NCI-H2171 (cell line): Measurements from ENCODE around the gene RNF167.

Experiments
- DNase-seq: peaks from one replicate; lab custom pipeline; 2025; lab: John Stamatoyannopoulos, UW

The RNF167 gene

DNA sequence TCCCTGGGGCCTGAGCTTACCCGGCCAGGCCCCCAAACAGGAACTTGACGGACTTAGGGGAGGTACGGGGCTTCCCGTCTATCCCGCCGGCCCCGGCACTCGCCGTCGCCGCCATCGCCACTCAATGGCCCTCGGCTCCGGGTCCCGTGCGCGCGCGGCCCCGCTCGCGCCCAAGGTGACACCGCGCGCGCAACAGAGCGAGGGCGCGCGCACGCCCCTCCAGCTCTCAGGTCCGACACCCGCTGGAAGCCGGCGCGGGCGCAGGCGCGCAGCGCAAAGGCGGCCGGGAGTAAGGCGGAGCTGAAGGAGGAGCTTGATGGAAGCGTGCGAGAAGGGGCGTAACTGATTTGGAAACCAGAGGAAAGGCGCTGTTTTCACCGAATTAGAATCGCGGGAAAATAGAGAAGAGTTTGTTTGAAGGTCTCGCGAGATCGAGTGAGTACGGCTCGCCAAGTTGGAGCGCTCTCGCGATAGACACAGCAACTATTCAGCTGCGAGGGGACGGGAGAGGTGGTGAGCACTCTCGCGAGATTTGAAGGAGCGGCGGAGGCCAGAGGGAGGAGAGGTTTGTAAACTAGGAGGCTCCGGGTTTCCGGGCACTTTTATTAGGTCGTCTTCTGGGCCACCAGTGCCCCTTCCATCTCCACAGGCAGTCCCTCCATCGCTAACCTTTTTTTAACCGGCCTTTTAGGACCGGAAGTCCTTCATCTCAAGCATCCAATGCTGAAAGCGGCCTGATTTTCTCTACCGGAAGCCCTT is at the start of gene RNF167, which contains the start of gene SLC25A11:
RNF167 (plus strand) TSS at position 473 of the 759 bp plus-strand sequence. CDS start 642 bp downstream, outside the sequence.
SLC25A11 (minus strand) TSS at position 251 of the 759 bp plus-strand sequence; CDS start at position 115, 136 bp downstream.
- DNase-seq, result peak; percentile 99

DNA sequence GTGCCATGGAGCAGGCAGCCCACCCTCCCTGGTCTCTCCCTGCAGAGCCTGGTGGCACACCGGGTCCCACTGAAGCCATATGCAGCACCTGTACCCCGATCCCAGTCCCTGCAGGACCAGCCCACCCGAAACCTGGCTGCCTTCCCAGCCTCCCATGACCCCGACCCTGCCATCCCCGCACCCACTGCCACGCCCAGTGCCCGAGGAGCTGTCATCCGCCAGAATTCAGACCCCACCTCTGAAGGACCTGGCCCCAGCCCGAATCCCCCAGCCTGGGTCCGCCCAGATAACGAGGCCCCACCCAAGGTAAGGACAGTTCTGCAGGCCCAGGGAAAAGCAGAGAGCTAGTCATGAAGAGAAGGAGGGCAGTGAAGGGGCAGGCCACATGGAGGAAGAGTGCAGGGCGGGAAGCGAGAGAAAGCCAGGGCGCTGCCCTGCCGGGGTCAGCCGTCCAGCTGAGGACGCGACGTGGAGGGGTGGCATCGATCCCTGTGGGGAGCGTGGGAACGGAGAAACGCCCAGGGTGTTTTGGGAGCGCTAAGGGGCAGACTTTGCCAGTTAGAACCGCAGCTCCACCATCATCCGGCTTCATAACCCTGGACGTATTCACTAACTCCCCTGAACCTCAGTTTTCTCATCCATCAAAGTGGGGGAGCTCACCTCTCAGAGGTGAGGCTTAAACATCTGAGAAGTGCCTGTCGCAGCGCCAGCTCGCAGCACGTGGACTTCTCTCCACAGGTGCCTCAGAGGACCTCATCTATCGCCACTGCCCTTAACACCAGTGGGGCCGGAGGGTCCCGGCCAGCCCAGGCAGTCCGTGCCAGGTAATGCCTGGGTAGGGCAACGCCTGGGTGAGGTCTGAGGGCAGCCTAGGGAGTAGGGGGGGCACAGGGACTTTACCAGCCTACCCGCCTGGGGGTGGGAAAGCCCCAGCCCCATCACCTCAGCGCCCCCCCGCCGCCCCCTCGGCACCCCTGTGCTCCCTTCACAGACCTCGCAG is 48.4 kb upstream of the RNF167 start:
- no peak for DNase-seq

DNA sequence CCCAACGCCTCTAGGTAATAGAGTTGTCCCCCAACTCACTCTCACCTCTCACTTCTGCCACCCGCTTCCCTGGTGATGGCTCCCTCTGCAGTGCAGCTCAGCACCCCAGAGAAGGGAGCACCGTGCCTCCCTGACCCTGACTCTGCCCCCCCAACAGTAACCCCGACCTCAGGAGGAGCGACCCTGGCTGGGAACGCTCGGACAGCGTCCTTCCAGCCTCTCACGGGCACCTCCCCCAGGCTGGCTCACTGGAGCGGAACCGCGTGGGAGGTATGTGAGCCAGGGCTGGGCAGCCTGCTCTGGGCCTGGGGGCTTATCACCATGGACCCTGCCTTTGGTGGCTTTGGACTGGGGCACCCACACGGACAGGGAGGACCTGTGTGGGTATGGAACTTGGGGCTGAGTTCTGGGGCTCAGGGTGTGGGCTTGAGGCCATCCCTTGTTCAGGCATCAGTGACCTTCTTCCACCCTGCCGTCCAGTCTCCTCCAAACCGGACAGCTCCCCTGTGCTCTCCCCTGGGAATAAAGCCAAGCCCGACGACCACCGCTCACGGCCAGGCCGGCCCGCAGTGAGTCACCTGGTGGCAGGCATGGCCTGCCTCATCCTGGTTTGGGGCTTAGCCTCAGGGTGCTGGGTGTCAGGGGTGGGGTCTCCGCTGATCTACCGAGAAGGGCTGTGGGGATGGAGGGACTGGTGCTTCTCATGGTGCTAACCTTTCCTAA is 47.4 kb upstream of the RNF167 start:
- DNase-seq, result no peak

DNA sequence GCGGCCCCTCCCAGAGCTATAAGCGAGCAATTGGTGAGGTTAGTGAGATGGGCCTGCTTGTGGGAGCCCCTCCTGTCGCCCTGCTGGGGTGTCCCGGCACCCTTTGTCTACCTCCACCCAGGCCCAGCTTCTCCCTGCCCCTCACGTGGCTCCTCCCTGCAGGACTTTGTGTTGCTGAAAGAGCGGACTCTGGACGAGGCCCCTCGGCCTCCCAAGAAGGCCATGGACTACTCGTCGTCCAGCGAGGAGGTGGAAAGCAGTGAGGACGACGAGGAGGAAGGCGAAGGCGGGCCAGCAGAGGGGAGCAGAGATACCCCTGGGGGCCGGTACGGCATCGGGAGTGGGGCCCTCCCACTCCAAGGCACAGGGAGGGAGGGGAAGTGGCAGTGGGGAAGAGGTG is 46.8 kb upstream of the RNF167 start:
- DNase-seq, result no peak

DNA sequence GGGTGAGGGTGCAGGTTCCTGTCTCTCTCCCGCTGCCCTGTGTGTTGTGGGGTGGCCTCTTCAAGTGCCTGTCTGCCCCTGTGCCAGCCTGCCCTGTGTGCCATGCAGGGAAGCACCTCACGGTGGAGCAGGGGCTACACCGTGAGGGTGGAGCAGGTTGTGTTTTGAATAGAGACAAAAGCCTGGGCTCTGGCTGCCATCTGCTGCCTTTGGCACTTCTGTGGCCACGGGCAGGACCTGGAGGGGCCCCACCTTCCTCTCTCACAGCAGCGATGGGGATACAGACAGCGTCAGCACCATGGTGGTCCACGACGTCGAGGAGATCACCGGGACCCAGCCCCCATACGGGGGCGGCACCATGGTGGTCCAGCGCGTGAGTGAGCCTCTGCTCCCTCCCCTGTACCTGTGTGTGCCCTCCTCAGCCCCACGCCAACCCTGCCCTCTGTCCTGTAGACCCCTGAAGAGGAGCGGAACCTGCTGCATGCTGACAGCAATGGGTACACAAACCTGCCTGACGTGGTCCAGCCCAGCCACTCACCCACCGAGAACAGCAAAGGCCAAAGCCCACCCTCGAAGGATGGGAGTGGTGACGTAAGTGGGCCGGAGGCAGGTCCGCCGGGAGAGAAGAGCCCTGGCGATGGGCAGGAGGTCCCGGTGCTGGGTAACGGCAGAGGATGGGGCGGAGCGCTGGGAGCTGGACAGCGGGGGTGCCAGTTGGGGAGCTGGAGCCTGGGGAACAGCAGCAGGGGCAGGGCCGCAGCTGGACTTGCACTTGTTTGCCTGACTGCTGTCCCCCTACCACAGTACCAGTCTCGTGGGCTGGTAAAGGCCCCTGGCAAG is 46.1 kb upstream of the RNF167 start:
- DNase-seq, result no peak

DNA sequence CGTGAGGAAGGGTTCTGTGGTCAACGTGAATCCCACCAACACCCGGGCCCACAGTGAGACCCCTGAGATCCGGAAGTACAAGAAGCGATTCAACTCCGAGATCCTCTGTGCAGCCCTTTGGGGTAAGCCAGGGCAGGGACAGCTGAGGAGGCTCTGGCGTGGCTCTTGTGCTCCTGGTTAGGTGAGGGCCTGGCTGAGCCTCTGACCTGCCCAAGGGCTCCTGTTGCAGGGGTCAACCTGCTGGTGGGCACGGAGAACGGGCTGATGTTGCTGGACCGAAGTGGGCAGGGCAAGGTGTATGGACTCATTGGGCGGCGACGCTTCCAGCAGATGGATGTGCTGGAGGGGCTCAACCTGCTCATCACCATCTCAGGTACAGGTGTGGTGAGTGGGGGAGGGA is 44.9 kb upstream of the RNF167 start:
- no peak for DNase-seq

DNA sequence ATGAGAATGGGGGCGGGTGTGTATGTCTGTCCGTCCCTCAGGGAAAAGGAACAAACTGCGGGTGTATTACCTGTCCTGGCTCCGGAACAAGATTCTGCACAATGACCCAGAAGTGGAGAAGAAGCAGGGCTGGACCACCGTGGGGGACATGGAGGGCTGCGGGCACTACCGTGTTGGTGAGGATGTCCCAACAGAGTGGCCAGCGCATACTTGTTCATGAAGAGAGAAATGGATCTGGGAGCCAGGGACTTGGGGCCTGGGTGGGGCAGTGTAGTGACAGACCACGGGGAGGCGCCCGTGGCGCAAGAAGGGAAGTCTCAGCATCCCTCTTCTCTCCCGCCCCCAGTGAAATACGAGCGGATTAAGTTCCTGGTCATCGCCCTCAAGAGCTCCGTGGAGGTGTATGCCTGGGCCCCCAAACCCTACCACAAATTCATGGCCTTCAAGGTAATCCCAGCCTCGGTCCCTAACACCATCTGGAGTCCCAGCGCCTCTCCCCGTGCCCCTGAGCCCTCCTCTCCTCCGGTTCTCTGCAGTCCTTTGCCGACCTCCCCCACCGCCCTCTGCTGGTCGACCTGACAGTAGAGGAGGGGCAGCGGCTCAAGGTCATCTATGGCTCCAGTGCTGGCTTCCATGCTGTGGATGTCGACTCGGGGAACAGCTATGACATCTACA is 44.3 kb upstream of the RNF167 start:
- DNase-seq, result no peak

DNA sequence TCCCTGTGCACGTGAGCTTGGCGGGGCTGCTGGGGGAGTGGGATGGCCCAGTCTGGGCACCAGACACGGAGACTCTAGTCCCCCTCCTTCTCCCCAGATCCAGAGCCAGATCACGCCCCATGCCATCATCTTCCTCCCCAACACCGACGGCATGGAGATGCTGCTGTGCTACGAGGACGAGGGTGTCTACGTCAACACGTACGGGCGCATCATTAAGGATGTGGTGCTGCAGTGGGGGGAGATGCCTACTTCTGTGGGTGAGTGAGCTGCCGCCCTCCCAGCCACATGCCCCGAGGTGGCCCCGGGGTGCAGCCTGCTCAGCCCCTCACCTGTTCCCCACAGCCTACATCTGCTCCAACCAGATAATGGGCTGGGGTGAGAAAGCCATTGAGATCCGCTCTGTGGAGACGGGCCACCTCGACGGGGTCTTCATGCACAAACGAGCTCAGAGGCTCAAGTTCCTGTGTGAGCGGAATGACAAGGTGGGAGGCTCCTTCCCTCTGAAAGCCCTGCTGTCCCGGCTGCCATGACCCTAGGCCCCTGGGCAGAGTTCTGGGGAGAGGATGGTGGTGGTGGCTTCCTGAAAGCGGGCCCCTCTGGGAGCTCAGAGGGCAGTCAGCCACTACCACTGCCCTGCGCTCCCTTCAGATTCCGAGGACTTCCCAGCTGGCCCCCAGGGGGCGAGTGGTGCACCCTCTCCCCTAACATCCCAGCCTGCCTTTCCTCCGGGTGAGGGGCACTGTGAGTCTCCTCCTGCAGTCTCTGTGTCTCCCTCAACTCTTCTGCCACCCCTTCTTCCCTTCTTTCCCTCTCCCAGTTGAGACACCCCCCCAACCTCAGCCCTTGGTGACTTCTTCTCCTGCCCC is 43.5 kb upstream of the RNF167 start:
- no peak for DNase-seq

DNA sequence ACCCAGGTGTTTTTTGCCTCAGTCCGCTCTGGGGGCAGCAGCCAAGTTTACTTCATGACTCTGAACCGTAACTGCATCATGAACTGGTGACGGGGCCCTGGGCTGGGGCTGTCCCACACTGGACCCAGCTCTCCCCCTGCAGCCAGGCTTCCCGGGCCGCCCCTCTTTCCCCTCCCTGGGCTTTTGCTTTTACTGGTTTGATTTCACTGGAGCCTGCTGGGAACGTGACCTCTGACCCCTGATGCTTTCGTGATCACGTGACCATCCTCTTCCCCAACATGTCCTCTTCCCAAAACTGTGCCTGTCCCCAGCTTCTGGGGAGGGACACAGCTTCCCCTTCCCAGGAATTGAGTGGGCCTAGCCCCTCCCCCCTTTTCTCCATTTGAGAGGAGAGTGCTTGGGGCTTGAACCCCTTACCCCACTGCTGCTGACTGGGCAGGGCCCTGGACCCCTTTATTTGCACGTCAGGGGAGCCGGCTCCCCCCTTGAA is 42.8 kb upstream of the RNF167 start:
- DNase-seq, result no peak

DNA sequence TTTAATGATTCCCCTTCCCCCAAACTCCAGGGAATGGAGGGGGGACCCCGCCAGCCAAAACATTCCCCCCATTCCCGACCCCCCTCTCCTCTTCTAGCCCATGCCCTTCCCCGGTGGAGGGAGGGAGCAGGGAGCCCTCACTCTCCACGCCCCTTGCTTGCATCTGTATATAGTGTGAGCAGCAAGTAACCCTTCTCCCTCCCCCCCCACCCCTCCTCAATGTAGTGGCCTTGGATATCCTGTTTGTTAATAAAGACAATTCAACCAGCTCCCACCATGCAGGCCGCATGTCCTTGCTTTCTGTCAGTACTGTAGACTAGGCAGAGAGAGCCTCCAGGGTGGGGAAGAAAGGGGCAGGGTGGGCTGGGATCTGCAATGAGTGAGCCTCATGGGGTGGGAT is 42.3 kb upstream of the RNF167 start:
- no peak for DNase-seq

DNA sequence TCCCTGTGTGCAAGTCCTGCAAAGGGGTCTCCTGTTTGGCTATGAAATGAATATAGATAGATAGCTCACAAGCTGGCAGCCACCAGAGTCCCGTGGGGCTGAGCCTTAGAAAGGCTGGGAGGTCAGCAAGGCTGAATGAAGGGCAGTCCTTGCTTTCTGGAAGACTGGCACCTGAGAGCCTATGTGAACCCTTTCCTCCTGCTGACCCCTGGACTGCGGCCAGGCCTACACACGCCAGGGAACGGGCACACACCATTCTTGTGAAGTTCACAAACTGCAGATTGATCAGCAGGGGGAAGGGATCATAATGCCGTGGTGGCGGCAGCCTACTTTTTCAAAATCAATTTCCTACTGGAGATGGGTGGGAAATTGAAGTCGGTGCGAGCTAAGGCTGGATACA is 41.7 kb upstream of the RNF167 start:
- no peak for DNase-seq

DNA sequence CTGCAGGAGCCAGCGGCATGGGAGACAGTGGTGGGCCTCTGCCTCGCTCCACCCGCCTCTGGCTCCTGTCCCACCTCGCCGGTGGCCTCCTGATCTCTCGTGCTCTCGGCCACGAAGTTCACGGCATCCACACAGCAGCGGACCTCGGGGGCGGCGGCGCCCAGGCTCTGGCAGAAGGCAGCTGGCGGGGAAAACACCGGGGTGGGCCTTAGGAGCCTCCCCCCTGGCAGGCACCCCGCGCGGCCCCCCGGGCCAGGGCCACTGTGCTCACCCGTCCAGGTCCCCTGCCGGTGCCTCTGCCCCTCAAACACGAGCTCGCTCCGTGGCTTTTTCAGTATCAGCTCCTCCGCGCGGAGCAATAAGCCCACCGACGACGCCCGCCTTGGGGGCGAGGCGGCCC is 41.1 kb upstream of the RNF167 start:
- no peak for DNase-seq

DNA sequence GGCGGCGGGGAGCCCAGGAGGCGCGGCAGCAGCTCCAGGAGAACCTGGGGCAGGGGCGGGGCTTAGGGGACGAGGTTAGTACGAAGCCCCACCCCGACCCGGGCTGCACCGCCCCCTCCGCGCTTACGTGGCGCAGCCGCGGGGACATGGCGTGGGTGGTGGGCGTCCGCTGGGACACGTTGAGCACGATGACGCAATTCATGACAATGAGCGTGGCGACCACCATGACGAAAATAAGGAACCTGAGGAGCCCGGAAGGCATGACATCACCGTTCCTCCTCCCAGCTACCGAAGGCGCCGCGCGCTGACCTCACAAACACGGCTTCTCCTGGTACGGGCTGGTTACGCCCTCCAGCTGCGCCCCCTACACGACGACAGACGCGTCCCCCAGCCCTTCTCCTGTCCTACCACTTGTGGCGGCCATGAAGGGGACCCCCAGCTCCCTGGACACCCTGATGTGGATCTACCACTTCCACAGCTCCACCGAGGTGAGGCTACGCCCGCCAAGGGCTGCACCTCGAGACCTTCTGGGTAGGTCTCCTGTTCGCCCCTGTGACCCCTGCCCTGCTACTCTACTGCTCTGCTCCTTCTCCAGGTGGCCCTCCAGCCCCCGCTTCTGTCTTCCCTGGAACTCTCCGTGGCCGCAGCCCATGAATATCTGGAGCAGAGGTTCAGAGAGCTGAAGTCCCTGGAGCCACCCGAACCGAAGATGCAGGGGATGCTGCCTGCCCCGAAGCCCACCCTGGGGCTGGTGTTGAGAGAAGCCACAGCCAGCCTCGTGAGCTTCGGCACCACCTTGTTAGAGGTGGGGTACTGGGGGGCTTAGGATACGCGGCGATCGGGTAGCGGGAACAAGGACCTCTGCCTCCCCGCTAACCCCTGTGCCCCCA is 40.5 kb upstream of the RNF167 start, which contains the start of gene C17orf107:
C17orf107 (plus strand) TSS at position 196 of the 890 bp plus-strand sequence; CDS start at position 423, 227 bp downstream.
- peak; percentile 45 for DNase-seq

DNA sequence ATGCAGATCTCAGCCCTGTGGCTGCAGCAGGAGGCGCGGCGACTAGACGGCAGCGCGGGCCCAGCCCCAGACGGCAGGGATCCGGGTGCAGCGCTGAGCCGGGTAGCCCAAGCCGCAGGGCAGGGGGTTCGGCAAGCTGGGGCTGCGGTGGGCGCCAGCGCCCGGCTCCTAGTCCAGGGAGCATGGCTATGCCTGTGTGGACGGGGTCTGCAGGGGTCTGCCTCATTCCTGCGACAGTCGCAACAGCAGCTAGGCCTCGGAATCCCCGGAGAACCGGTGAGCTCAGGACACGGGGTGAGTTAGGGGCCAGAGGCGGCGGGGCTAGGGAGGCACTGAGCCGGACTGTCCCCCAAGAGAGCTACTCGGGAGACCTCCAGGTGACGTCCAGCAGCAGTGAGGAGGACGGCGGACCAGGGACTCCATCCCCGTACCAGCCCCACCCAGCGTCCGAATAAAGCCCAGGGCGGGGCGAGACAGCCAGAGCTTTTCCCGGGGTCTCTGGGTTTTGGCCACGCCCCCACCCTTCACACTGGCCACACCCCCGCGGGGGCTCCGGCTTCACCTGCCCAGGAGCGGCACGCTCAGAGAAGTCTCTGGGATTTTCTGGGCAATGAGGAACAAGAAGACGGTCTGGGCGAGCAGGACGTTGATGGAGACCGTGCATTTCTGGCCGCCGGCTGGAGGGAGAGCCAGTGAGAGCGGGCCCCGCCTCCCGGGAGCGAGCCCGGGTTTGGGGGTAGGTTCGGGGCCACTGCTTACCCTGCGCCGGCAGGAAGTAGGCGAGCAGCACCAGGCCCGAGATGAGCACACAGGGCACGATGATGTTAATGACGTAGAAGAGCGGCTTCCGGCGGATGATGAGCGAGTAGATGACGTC is 39.6 kb upstream of the RNF167 start:
- no peak for DNase-seq

DNA sequence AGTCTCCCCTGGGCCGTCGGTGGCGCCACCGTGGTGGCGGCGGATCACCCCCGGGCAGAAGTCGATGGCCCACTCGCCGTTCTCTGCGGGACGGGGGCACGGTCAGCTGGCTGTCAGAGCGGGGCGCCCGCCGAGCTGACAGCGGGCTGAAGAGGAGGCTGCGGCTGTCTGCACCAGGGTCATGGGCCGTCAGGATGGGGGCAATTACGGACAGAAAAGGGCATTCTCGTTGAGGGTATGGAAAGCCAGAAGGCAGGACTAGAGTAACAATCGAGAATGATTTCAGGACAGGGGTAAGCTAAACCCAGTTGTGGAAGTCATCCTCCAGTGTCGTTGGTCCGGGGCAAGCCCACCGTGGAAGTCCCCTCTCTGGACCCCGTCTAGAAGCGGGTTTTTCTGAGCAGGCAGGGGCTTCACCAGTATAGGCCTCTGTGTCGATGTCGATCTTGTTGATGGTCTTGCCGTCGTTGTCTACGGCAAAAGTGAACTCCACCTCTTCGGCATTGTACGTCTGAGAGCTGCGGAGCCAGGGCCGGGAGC is 38.9 kb upstream of the RNF167 start:
- no peak for DNase-seq

DNA sequence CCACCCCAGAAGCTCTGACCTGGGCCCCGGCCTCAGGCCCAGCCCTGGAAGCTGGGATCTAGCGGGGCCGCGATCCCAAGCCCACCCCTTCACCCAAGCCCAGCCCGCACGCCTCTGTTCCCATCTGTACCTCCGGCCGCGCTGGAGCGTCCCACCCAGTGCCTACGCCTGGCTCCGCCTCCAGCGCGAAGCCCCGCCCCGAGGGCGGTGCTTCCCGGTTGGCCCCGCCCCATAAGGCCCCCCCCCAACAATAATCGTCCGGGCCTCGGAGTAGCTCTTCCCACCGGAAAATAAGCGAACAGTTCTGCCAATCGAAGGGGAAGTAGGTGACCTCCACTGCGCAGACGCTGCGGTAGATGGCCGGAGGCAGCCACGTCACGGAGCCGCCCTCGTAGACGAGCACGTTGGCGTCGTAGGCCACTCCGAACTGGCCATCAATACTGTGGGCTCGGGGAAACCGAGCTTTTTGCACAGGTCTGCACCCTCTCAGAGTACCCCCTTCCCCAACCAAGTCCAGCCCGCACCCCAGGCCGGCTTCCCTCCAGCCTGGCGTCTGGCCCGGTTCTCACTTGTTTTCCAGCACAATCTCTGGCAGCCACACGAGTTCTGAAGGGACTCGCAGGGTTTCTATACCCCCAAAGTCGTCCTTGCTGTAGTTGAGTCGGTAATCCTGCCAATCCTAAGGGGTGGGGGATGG is 38.3 kb upstream of the RNF167 start:
- DNase-seq, result no peak
